Nephron (organoid): Measurements from ENCODE around the gene NUDT2.

Experiments used
- H3K27ac Mint-ChIP-seq, 3 experiments: 2 replicates each; pipeline ENCODE4 v1.8.0; 2020; ENCODE audit warnings: mixed read lengths in 3 of 3, mild to moderate bottlenecking in 2 of 3, moderate library complexity in 1 of 3
- H3K27me3 Mint-ChIP-seq: 2 replicates; pipeline ENCODE4 v1.8.0; 2021; ENCODE audit warnings: low read depth, mild to moderate bottlenecking, moderate library complexity, mixed read lengths
- H3K36me3 Mint-ChIP-seq: 2 replicates; pipeline ENCODE4 v1.8.0; 2020; ENCODE audit warnings: low read depth, mixed read lengths
- H3K4me1 Mint-ChIP-seq: 2 replicates; pipeline ENCODE4 v1.8.0; 2020; ENCODE audit warnings: mixed read lengths
- H3K4me3 Mint-ChIP-seq, 3 experiments: 2 replicates each; pipeline ENCODE4 v1.8.0; 2020; ENCODE audit warnings: mild to moderate bottlenecking in 3 of 3, mixed read lengths in 3 of 3, moderate library complexity in 2 of 3
- H3K9me3 Mint-ChIP-seq: 2 replicates; pipeline ENCODE4 v1.8.0; 2020; ENCODE audit warnings: mixed read lengths
- CTCF ChIP-seq, 3 experiments: fragments of 200-600 bp; sonication (generic); IDR thresholded peaks; one replicate each; pipeline ENCODE4 v1.5.0; 2021; ENCODE audit warnings: antibody characterized with exemption in 3 of 3; ENCODE audit not compliant: unreplicated experiment in 3 of 3

Gene NUDT2

GRCh38 chr9:34382054-34382453 is 52.7 kb downstream of the NUDT2 start:
- Mint-ChIP-seq H3K27ac (no peak overlapping the region), H3K36me3 (no peaks in the 10 kb centered on the region), H3K4me1 (peaks cover 6% of the 10 kb centered on the region), H3K4me3 (peak overlapping the region; percentile 72 to 81 (median 76)), H3K27me3 (peaks cover 69% of the 10 kb centered on the region), H3K9me3 (no peaks in the 10 kb centered on the region)
- TF ChIP-seq CTCF (IDR thresholded peaks at IDR 0.05; ENCODE audit: unreplicated experiment in 3 of 3), result no peak

- H3K36me3 Mint-ChIP-seq, result no peaks in the 10 kb centered on the region
- H3K4me1 Mint-ChIP-seq, result peaks cover 6% of the 10 kb centered on the region
- no peak overlapping the region for H3K27ac Mint-ChIP-seq
- no peaks in the 10 kb centered on the region for H3K9me3 Mint-ChIP-seq
- peak overlapping the region; percentile 1 to 43 (median 2) for H3K4me3 Mint-ChIP-seq
- no peak for TF ChIP-seq CTCF (IDR thresholded peaks at IDR 0.05; ENCODE audit: unreplicated experiment in 3 of 3)
- peaks cover 63% of the 10 kb centered on the region for H3K27me3 Mint-ChIP-seq
Observed at GRCh38 chr9:34382879-34383278, 53.5 kb downstream of the NUDT2 start.

DNA sequence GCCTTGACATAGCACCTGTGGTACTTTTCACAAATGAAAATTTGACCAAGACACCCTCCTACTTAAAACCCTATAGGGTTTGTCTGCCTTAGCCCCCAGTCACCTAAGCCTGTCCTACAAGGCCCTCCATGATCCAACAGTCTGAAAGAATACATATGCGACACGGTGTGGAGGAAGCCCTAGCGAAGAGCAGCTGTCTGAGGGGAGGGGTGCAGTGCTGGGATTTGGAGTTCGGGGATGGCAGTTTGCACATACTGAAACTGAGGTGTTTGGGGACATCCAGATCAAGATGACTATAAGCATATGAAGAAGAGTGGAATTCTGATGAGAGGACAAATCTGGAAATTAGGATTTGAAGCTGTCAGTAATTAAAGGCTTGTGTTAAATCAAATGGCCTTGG is 54.5 kb downstream of the NUDT2 start:
- Mint-ChIP-seq H3K27me3 (peaks cover 54% of the 10 kb centered on the region), H3K27ac (no peak overlapping the region), H3K4me3 (no peak overlapping the region), H3K4me1 (peaks cover 6% of the 10 kb centered on the region), H3K36me3 (no peaks in the 10 kb centered on the region), H3K9me3 (no peaks in the 10 kb centered on the region)
- TF ChIP-seq CTCF (IDR thresholded peaks at IDR 0.05; ENCODE audit: unreplicated experiment in 3 of 3), result no peak

DNA sequence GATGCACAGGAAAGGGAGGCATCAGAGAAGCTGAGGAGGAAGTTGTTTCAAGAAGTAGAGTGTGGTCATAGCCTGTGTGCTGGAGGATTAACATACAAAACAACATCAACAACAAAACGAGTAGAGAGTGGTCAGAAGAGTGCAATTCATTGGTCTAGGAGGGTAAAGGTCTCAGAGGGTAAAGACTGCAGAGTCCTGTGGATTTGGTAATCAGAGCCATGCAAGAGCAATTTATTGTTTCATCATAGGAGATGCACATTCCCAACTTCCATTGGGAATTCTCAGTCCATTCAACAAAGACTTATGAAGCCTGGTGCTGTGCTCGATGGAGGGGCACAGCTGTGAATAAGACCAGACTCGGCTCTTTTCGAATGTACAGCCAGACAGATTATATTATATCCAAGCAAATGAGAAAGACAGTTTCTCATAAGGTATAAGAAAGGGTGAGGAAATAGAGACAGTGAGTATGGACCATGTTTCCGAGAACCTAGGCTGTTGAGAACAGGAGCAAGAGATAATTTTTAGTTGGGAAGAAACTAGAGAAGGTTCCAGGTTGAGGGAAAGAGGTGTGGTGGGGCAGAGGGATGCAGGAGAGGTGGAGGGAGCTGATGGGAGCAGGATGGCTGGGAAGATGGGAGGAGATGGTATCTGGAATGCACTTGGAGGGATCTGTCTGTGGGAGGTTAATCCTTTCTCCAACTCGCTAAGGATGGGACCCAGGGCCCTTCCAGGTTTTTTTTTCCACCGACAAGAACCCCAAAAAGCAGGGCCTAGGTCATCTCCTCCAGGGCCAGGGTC is 55.2 kb downstream of the NUDT2 start:
- peaks cover under 1% of the 10 kb centered on the region for H3K4me1 Mint-ChIP-seq
- TF ChIP-seq CTCF (IDR thresholded peaks at IDR 0.05; ENCODE audit: unreplicated experiment in 3 of 3), result no peak
- H3K27me3 Mint-ChIP-seq, result peaks cover 48% of the 10 kb centered on the region
- H3K36me3 Mint-ChIP-seq, result no peaks in the 10 kb centered on the region
- no peak overlapping the region for H3K27ac Mint-ChIP-seq
- H3K9me3 Mint-ChIP-seq, result no peaks in the 10 kb centered on the region
- H3K4me3 Mint-ChIP-seq, result no peak overlapping the region

- Mint-ChIP-seq H3K4me1 (no peaks in the 10 kb centered on the region), H3K36me3 (no peaks in the 10 kb centered on the region), H3K4me3 (no peak overlapping the region), H3K27ac (no peak overlapping the region), H3K9me3 (no peaks in the 10 kb centered on the region), H3K27me3 (peaks cover 37% of the 10 kb centered on the region)
- TF ChIP-seq CTCF (IDR thresholded peaks at IDR 0.05; ENCODE audit: unreplicated experiment in 3 of 3), result no peak
Observed at GRCh38 chr9:34385561-34386230, 56.3 kb downstream of the NUDT2 start.
